ENCODE measurements around the gene DACT2. TPM values are rescaled to one million over a fixed set of nuclear protein-coding genes. Genes with fewer than 3 reads are reported as not detected.

DACT2 gene
- total RNA-seq, 1 experiment from 2014 or later = 3.3 TPM

DNA sequence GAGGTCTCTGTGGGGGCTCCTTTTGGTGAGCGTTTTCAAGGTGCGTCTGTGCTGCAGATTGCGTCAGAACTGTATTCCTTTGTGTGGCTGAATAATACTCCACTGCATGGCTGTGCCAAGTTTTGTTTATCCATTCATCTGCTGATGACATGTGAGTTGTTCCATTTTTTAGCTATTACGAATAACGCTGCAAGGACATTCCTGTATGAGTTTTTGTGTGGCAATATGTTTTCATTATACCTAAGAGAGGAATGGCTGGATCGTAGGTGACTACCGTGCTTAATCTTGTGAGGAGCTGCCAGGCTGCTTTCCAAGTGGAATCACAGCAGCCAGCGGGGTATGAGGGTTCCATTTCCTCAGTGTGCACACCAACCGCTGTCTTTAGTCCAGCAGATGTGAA, 1.1 kb upstream of the DACT2 start:
- in situ Hi-C loops (cut with HindIII; ENCODE audit: low pct_unique_long_range_greater_than_20kb, low sequenced_read_pairs) (no loop called here), intact Hi-C loops (cut with micrococcal nuclease; ENCODE audit: unreplicated experiment) (no loop called here)
- ChIA-PET POLR2A (interaction anchor here (0.7 kb wide), 1 partner anchor 123 kb away, joined by 8 read pairs; no protein-coding TSS in a partner anchor), CTCF (interaction anchor here (0.6 to 0.7 kb wide), 2 partner anchors 505 to 865 kb away, joined by 3 to 10 read pairs; no protein-coding TSS in a partner anchor)
- Histone ChIP-seq H3K27ac (ENCODE audit: low read length) (no peak overlapping the region), H3K4me1 (ENCODE audit: control insufficient read depth, insufficient read depth, low read length) (0 out of 2 replicates have a peak, but pooled peaks cover 2% of the 10 kb centered on the region), H3K27me3 (ENCODE audit: control insufficient read depth, insufficient read depth, low read length) (peaks cover 8% of the 10 kb centered on the region), H3K9me3 (ENCODE audit: control insufficient read depth, insufficient read depth, low read depth, low read length) (peaks cover 4% of the 10 kb centered on the region; the same call in 1 of the 2 replicates), H3K36me3 (ENCODE audit: control insufficient read depth, insufficient read depth, low read length) (no peaks in the 10 kb centered on the region), H3K4me3 (ENCODE audit: low read depth in 2 of 2, low read length in 2 of 2) (no peak overlapping the region)
- TF ChIP-seq POLR2AphosphoS5 (IDR thresholded peaks at IDR 0.05; ENCODE audit: low read depth, low read length) = no peak
- TF ChIP-seq, protein P1, sequence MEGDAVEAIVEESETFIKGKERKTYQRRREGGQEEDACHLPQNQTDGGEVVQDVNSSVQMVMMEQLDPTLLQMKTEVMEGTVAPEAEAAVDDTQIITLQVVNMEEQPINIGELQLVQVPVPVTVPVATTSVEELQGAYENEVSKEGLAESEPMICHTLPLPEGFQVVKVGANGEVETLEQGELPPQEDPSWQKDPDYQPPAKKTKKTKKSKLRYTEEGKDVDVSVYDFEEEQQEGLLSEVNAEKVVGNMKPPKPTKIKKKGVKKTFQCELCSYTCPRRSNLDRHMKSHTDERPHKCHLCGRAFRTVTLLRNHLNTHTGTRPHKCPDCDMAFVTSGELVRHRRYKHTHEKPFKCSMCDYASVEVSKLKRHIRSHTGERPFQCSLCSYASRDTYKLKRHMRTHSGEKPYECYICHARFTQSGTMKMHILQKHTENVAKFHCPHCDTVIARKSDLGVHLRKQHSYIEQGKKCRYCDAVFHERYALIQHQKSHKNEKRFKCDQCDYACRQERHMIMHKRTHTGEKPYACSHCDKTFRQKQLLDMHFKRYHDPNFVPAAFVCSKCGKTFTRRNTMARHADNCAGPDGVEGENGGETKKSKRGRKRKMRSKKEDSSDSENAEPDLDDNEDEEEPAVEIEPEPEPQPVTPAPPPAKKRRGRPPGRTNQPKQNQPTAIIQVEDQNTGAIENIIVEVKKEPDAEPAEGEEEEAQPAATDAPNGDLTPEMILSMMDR (IDR thresholded peaks at IDR 0.05) = no peak
- BruUV-seq (replicated peaks) = no TSS peak
- ATAC-seq (no peak), DNase-seq (ENCODE audit: low read depth, low spot score) (no peak)

DNA sequence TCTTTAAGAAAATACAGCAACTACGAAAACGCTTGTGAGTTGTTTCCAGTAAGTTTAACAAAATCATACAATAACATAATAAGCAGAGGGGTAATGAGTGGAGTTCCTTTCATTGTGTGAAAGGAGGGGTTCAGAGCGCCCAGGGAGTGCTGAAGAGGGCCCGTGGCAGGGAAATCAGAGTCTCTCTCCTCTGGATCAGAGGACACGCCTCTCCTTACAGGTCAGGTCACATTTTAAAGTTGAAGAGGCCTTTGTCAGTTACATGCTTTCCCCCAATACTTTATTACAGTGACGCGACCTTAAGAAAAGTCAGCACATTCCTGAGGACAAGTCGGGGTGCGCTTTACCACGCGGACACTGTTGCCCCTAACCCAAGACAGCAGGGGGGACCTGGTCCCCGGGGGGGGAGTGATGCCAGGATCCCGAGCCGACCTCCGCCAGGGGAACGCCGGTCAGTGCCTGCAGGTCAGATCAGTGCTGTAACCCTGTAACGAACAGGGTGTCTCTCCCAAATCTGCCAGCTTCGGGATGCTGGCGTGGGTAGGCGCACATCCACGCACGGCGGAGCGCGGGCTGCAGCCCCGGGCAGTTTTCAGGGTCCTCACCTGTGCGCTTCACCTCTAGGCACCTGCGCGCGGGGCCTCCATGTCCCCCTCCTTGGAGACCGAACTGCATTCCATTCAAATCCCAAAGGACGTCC, 848 bp downstream of the DACT2 start:
- in situ Hi-C loops (cut with HindIII; ENCODE audit: low pct_unique_long_range_greater_than_20kb, low sequenced_read_pairs) = no loop called here
- Histone ChIP-seq H3K4me3 (ENCODE audit: low read depth in 2 of 2, low read length in 2 of 2) (peak overlapping the region; percentile 37 to 52), H3K27ac (ENCODE audit: low read length) (no peak overlapping the region), H3K9me3 (ENCODE audit: control insufficient read depth, insufficient read depth, low read depth, low read length) (peaks cover 4% of the 10 kb centered on the region; the same call in 1 of the 2 replicates), H3K36me3 (ENCODE audit: control insufficient read depth, insufficient read depth, low read length) (no peaks in the 10 kb centered on the region), H3K27me3 (ENCODE audit: control insufficient read depth, insufficient read depth, low read length) (peaks cover 8% of the 10 kb centered on the region), H3K4me1 (ENCODE audit: control insufficient read depth, insufficient read depth, low read length) (0 out of 2 replicates have a peak, but pooled peaks cover 5% of the 10 kb centered on the region)
- no TSS peak for BruUV-seq (replicated peaks)
- ChIA-PET CTCF (interaction anchor here (0.6 kb wide), 1 partner anchor 36 kb away, joined by 4 read pairs; no protein-coding TSS in a partner anchor), POLR2A (no interaction called here)
- TF ChIP-seq POLR2AphosphoS5 (IDR thresholded peaks at IDR 0.05; ENCODE audit: low read depth, low read length) (no peak), TCF7L2 (IDR thresholded peaks at IDR 0.05; ENCODE audit: low read depth, low read length) (no peak), SIN3A (IDR thresholded peaks at IDR 0.05; ENCODE audit: borderline replicate concordance, insufficient read depth, low read depth, low read length) (no peak)
- TF ChIP-seq, protein P2, sequence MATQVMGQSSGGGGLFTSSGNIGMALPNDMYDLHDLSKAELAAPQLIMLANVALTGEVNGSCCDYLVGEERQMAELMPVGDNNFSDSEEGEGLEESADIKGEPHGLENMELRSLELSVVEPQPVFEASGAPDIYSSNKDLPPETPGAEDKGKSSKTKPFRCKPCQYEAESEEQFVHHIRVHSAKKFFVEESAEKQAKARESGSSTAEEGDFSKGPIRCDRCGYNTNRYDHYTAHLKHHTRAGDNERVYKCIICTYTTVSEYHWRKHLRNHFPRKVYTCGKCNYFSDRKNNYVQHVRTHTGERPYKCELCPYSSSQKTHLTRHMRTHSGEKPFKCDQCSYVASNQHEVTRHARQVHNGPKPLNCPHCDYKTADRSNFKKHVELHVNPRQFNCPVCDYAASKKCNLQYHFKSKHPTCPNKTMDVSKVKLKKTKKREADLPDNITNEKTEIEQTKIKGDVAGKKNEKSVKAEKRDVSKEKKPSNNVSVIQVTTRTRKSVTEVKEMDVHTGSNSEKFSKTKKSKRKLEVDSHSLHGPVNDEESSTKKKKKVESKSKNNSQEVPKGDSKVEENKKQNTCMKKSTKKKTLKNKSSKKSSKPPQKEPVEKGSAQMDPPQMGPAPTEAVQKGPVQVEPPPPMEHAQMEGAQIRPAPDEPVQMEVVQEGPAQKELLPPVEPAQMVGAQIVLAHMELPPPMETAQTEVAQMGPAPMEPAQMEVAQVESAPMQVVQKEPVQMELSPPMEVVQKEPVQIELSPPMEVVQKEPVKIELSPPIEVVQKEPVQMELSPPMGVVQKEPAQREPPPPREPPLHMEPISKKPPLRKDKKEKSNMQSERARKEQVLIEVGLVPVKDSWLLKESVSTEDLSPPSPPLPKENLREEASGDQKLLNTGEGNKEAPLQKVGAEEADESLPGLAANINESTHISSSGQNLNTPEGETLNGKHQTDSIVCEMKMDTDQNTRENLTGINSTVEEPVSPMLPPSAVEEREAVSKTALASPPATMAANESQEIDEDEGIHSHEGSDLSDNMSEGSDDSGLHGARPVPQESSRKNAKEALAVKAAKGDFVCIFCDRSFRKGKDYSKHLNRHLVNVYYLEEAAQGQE (IDR thresholded peaks at IDR 0.05; ENCODE audit: insufficient read depth in 1 of 2, low read depth in 2 of 2, low read length in 1 of 2) = no peak
- ATAC-seq (peak; percentile 37; the same call in 1 of the 2 replicates), DNase-seq (ENCODE audit: low read depth, low spot score) (no peak)
- intact Hi-C loops (cut with micrococcal nuclease; ENCODE audit: unreplicated experiment) = no loop called here

DNA sequence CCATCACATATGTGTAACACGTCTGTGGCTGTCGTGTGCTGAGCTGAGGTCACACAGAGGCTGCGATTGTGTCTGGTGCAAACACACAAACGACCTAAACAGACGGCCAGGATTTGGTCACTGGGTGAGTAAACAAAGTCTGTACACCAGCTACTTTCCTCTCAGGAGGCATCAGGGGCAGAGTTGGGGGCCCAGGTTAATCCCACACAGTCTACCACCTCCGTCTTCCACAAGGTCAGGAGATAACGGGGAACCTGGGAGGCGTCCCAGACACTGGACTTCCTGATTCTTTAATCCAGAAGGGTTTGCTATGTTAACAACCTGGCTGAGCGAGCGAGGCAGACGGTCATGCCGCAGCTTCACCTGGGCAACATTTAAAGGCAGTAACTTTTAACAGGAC, 1.5 kb downstream of the DACT2 start:
- Histone ChIP-seq H3K4me1 (ENCODE audit: control insufficient read depth, insufficient read depth, low read length) (0 out of 2 replicates have a peak, but pooled peaks cover 9% of the 10 kb centered on the region), H3K9me3 (ENCODE audit: control insufficient read depth, insufficient read depth, low read depth, low read length) (peaks cover 4% of the 10 kb centered on the region; the same call in 1 of the 2 replicates), H3K36me3 (ENCODE audit: control insufficient read depth, insufficient read depth, low read length) (no peaks in the 10 kb centered on the region), H3K27ac (ENCODE audit: low read length) (no peak overlapping the region), H3K27me3 (ENCODE audit: control insufficient read depth, insufficient read depth, low read length) (peaks cover 8% of the 10 kb centered on the region), H3K4me3 (ENCODE audit: low read depth in 2 of 2, low read length in 2 of 2) (peak overlapping the region; percentile 37 to 52)
- intact Hi-C loops (cut with micrococcal nuclease; ENCODE audit: unreplicated experiment) = no loop called here
- ATAC-seq (no peak), DNase-seq (ENCODE audit: low read depth, low spot score) (no peak)
- CTCF ChIA-PET = interaction anchor here (0.6 kb wide), 1 partner anchor 37 kb away, joined by 4 read pairs; no protein-coding TSS in a partner anchor
- POLR2A ChIA-PET = no interaction called here
- in situ Hi-C loops (cut with HindIII; ENCODE audit: low pct_unique_long_range_greater_than_20kb, low sequenced_read_pairs) = no loop called here
- TF ChIP-seq, protein P1 (IDR thresholded peaks at IDR 0.05) = no peak
- TF ChIP-seq TCF7L2 (IDR thresholded peaks at IDR 0.05; ENCODE audit: low read depth, low read length) (no peak), SIN3A (IDR thresholded peaks at IDR 0.05; ENCODE audit: borderline replicate concordance, insufficient read depth, low read depth, low read length) (no peak), POLR2AphosphoS5 (IDR thresholded peaks at IDR 0.05; ENCODE audit: low read depth, low read length) (no peak)
- TF ChIP-seq, protein P2 (IDR thresholded peaks at IDR 0.05; ENCODE audit: insufficient read depth in 1 of 2, low read depth in 2 of 2, low read length in 1 of 2) = no peak
- no TSS peak for BruUV-seq (replicated peaks)

Data from Panc1 (cell line).